ENCODE results near the gene MMP24. TPM values are rescaled to one million over a fixed set of nuclear protein-coding genes. Genes with fewer than 3 reads are reported as not detected.

The MMP24 gene
- total RNA-seq, 1 experiment from 2014 or later, result not detected

- H3K9me3 Mint-ChIP-seq (ENCODE audit: unreplicated experiment), result no peaks in the 10 kb centered on the region
- no peaks in the 10 kb centered on the region for H3K4me1 Mint-ChIP-seq (ENCODE audit: insufficient read depth, unreplicated experiment)
- H3K27ac Mint-ChIP-seq (ENCODE audit: low read depth, unreplicated experiment), result no peak overlapping the region
- POLR2A ChIA-PET, result interaction anchor here (1.0 kb wide), 1 partner anchor 9 kb away, joined by 4 read pairs; no protein-coding TSS in a partner anchor
- H3K27me3 Mint-ChIP-seq (ENCODE audit: insufficient read depth, unreplicated experiment), result peaks cover 38% of the 10 kb centered on the region
- DNase-seq (ENCODE audit: unreplicated experiment), result no peak
- no TSS peak for BruUV-seq (replicated peaks)
- CTCF ChIA-PET, result interaction anchor here (0.5 to 1.5 kb wide), 5 partner anchors 15 to 1851 kb away, joined by 3 to 10 read pairs (median 3); no protein-coding TSS in a partner anchor
- intact Hi-C loops (cut with micrococcal nuclease), result no loop called here
- peaks cover 4% of the 10 kb centered on the region for H3K36me3 Mint-ChIP-seq (ENCODE audit: insufficient read depth, unreplicated experiment)
- TF ChIP-seq CTCF (IDR thresholded peaks at IDR 0.05; ENCODE audit: unreplicated experiment), result no peak
- no peak overlapping the region for H3K4me3 Mint-ChIP-seq (ENCODE audit: unreplicated experiment)
Measured at GRCh38 chr20:35223941-35224340, 2.5 kb upstream of the MMP24 start.

GRCh38 chr20:35224536-35224935 is 2.0 kb upstream of the MMP24 start:
- H3K27ac Mint-ChIP-seq (ENCODE audit: low read depth, unreplicated experiment), result no peak overlapping the region
- H3K4me1 Mint-ChIP-seq (ENCODE audit: insufficient read depth, unreplicated experiment), result no peaks in the 10 kb centered on the region
- intact Hi-C loops (cut with micrococcal nuclease), result no loop called here
- ChIA-PET POLR2A (interaction anchor here (0.9 to 1.0 kb wide), 2 partner anchors 9 to 77 kb away, joined by 3 to 4 read pairs; partner anchors contain the start of gene EDEM2), CTCF (interaction anchor here (0.6 to 1.5 kb wide), 3 partner anchors 16 to 1044 kb away, joined by 3 to 10 read pairs (median 3); no protein-coding TSS in a partner anchor)
- H3K4me3 Mint-ChIP-seq (ENCODE audit: unreplicated experiment), result no peak overlapping the region
- DNase-seq (ENCODE audit: unreplicated experiment), result no peak
- peaks cover 43% of the 10 kb centered on the region for H3K27me3 Mint-ChIP-seq (ENCODE audit: insufficient read depth, unreplicated experiment)
- no peak for TF ChIP-seq CTCF (IDR thresholded peaks at IDR 0.05; ENCODE audit: unreplicated experiment)
- H3K36me3 Mint-ChIP-seq (ENCODE audit: insufficient read depth, unreplicated experiment), result peaks cover 4% of the 10 kb centered on the region
- no peaks in the 10 kb centered on the region for H3K9me3 Mint-ChIP-seq (ENCODE audit: unreplicated experiment)
- no TSS peak for BruUV-seq (replicated peaks)

GRCh38 chr20:35225319-35226125 is 968 bp upstream of the MMP24 start:
- no TSS peak for BruUV-seq (replicated peaks)
- H3K4me1 Mint-ChIP-seq (ENCODE audit: insufficient read depth, unreplicated experiment), result no peaks in the 10 kb centered on the region
- no peak for TF ChIP-seq CTCF (IDR thresholded peaks at IDR 0.05; ENCODE audit: unreplicated experiment)
- intact Hi-C loops (cut with micrococcal nuclease), result no loop called here
- peaks cover 53% of the 10 kb centered on the region for H3K27me3 Mint-ChIP-seq (ENCODE audit: insufficient read depth, unreplicated experiment)
- H3K27ac Mint-ChIP-seq (ENCODE audit: low read depth, unreplicated experiment), result no peak overlapping the region
- H3K4me3 Mint-ChIP-seq (ENCODE audit: unreplicated experiment), result peak overlapping the region; percentile 54
- no peaks in the 10 kb centered on the region for H3K9me3 Mint-ChIP-seq (ENCODE audit: unreplicated experiment)
- no peak for DNase-seq (ENCODE audit: unreplicated experiment)
- ChIA-PET POLR2A (interaction anchor here (0.9 kb wide), 1 partner anchor 78 kb away, joined by 3 read pairs; the partner anchor contains the start of gene EDEM2), CTCF (interaction anchor here (0.6 to 3.1 kb wide), 2 partner anchors 17 to 156 kb away, joined by 3 to 11 read pairs; no protein-coding TSS in a partner anchor)
- peaks cover 4% of the 10 kb centered on the region for H3K36me3 Mint-ChIP-seq (ENCODE audit: insufficient read depth, unreplicated experiment)
